Sigmoid colon (tissue), 7 donors: ENCODE measurements around the gene PRKCQ. TPM values are rescaled to one million over a fixed set of nuclear protein-coding genes. Genes with fewer than 3 reads are reported as not detected.

Experiments used
- DNase-seq: peaks from one replicate; pipeline ENCODE4 v3.0.0-alpha.2; 2019
- H3K27ac ChIP-seq, 4 donors: fragments of 200-600 bp; sonication (generic); one replicate each; pipeline ENCODE4 v1.5.1; 2016 to 2019; ENCODE audit warnings: mild to moderate bottlenecking in 1 of 4
- H3K27me3 ChIP-seq, 3 donors: fragments of 200-600 bp; sonication (generic); one replicate each; pipeline ENCODE4 v1.5.1; 2019; ENCODE audit warnings: mild to moderate bottlenecking in 1 of 3
- H3K36me3 ChIP-seq, 4 donors: fragments of 200-600 bp; sonication (generic); one replicate each; pipeline ENCODE4 v1.5.1; 2016 to 2019
- H3K4me1 ChIP-seq, 4 donors: fragments of 200-600 bp; sonication (generic); one replicate each; pipeline ENCODE4 v1.5.1; 2017 to 2019
- H3K4me3 ChIP-seq, 4 donors: fragments of 200-600 bp; sonication (generic); one replicate each; pipeline ENCODE4 v1.5.1; 2017 to 2019; ENCODE audit warnings: mild to moderate bottlenecking in 2 of 4, moderate library complexity in 1 of 4
- H3K9me3 ChIP-seq, 4 donors: fragments of 200-600 bp in 3 of 4; sonication (generic) in 3 of 4; one replicate each; pipeline versions ENCODE4 v1.5.1 to v1.6.1; 2013 to 2019
- EP300 ChIP-seq, 4 donors: sonication (generic); formaldehyde crosslinking; IDR thresholded peaks; one replicate each; pipeline ENCODE4 v1.6.1; 2017; ENCODE audit warnings: antibody characterized with exemption in 4 of 4
- POLR2A ChIP-seq, 2 donors: fragments of 450-650 bp; IDR thresholded peaks; one replicate each; pipeline ENCODE4 v1.6.1; 2016; ENCODE audit warnings: antibody characterized with exemption in 2 of 2, mild to moderate bottlenecking in 2 of 2, moderate library complexity in 2 of 2
- POLR2AphosphoS5 ChIP-seq, 4 donors: sonication (generic); formaldehyde crosslinking; IDR thresholded peaks; one replicate each; pipeline ENCODE4 v1.6.1; 2017; ENCODE audit warnings: antibody characterized with exemption in 4 of 4
- WGBS, 2 donors: extraction: QIAGEN DNeasy Blood & Tissue Kit; methylation state at CpG; one replicate each; pipeline ENCODE4 v1.1.7; 2013; 5-methylcytosine and 5-hydroxymethylcytosine counted together
- intact Hi-C: fragments of 100-400 bp; cut with DNase I; formaldehyde crosslinking; loops from one replicate; pipeline ENCODE4 v1.15.1; 2023
- polyA plus RNA-seq, 3 donors: library from polyadenylated mRNA; stranded (reverse); fragments of 200-250 nt; gene quantifications; one replicate each; pipeline ENCODE4 v1.2.3, GENCODE V29; 2013
- total RNA-seq, 4 donors: library from RNA; depleted of rRNA; stranded (reverse); fragments of >200 nt; gene quantifications; one replicate each; pipeline ENCODE4 v1.1.0, GENCODE V29; 2016
- TF ChIP-seq, protein P1 (sequence below), 4 experiments: fragments of 450-650 bp in 3 of 4; fragments of 200-600 bp in 1 of 4; IDR thresholded peaks; one replicate each; pipeline ENCODE4 v1.5.1; 2016 to 2019; ENCODE audit warnings: antibody characterized with exemption in 4 of 4, mild to moderate bottlenecking in 3 of 4, moderate library complexity in 2 of 4
- donor health status: healthy with polysubstance abuse.
- donor health status: Bipolar disorder and iron deficiency.
- donor health status: healthy.

PRKCQ gene
- total and polyA plus RNA-seq, 7 donors: 0.23 to 3.0 (median 0.81) TPM

DNA sequence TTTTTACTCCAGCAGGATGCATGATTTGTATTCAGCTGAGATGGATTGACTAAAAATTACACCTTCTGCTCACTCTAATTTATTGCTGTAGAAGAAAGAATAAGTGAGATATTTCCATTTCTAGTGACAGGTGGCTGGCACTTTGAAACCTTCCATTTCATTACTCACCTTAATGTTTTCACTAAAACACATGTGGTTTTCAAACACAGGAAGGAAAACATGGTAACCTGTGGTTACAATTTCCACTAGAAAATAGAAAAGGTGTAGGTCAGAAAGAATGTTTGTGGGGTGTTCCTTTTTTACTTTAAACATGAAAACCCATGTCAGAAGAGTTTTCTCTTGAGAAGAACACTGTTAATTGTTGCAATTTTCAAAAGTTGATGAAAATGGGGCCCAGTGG, 12.0 kb upstream of the PRKCQ start:
- intact Hi-C loops: no loop called here
- Histone ChIP-seq H3K27ac (no peak overlapping the region), H3K4me1 (no peaks in the 10 kb centered on the region), H3K9me3 (no peaks in the 10 kb centered on the region), H3K27me3 (no peaks in the 10 kb centered on the region), H3K36me3 (no peaks in the 10 kb centered on the region), H3K4me3 (no peak overlapping the region)
- TF ChIP-seq EP300 (IDR thresholded peaks at IDR 0.05) (no peak), POLR2A (IDR thresholded peaks at IDR 0.05) (no peak), POLR2AphosphoS5 (IDR thresholded peaks at IDR 0.05) (no peak)
- TF ChIP-seq, protein P1, sequence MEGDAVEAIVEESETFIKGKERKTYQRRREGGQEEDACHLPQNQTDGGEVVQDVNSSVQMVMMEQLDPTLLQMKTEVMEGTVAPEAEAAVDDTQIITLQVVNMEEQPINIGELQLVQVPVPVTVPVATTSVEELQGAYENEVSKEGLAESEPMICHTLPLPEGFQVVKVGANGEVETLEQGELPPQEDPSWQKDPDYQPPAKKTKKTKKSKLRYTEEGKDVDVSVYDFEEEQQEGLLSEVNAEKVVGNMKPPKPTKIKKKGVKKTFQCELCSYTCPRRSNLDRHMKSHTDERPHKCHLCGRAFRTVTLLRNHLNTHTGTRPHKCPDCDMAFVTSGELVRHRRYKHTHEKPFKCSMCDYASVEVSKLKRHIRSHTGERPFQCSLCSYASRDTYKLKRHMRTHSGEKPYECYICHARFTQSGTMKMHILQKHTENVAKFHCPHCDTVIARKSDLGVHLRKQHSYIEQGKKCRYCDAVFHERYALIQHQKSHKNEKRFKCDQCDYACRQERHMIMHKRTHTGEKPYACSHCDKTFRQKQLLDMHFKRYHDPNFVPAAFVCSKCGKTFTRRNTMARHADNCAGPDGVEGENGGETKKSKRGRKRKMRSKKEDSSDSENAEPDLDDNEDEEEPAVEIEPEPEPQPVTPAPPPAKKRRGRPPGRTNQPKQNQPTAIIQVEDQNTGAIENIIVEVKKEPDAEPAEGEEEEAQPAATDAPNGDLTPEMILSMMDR (IDR thresholded peaks at IDR 0.05): no peak
- no peak for DNase-seq

DNA sequence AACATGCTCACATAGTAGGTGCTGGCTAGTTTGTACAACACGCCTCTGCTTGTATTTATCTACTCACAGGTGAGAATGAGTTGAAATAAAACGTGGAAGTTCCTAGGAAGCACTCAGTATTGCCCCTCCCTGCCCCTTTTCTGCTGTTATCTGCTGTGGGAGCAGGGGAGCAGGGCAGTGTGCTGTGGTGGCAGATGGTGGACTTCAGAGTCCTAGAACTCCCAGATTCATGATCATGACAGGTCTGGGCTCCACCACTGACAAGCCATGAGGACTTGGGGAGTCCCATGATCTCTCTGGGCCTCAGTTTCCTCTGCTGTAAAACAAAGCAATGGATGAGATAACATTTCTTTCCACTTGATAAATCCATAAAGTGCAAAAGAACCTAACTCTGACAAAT, 11.6 kb upstream of the PRKCQ start:
- H3K9me3 ChIP-seq: no peaks in the 10 kb centered on the region
- no peaks in the 10 kb centered on the region for H3K27me3 ChIP-seq
- TF ChIP-seq EP300 (IDR thresholded peaks at IDR 0.05): no peak
- no peak for TF ChIP-seq POLR2A (IDR thresholded peaks at IDR 0.05)
- TF ChIP-seq POLR2AphosphoS5 (IDR thresholded peaks at IDR 0.05): no peak
- TF ChIP-seq, protein P1 (IDR thresholded peaks at IDR 0.05): no peak
- no peak overlapping the region for H3K4me3 ChIP-seq
- WGBS, 2 donors: 61 to 64% methylated on average over 2 of the region's 2 CpGs
- H3K36me3 ChIP-seq: no peaks in the 10 kb centered on the region
- H3K4me1 ChIP-seq: no peaks in the 10 kb centered on the region
- intact Hi-C loops: no loop called here
- no peak for DNase-seq
- H3K27ac ChIP-seq: no peak overlapping the region

DNA sequence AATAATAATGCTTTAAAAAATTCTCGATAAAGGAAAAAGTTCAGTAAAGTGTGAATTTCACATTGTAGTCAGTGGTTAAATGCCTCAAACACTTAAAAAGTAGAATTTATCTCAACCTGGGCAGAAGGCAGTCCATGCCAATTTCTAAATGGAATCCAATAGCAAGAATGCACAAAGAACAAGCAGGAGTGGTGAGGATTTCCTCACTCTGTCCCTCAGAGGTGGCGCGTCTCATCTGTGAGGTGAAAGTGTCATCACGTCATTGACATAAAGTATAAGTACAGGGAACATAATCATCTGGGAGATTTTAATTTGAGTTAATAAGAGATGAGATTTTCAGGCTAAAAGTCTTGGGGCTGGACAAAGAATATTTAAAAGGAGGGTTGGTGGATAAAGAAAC, 10.0 kb upstream of the PRKCQ start:
- Histone ChIP-seq H3K27ac (no peak overlapping the region), H3K36me3 (no peaks in the 10 kb centered on the region), H3K4me3 (no peak overlapping the region), H3K27me3 (no peaks in the 10 kb centered on the region), H3K4me1 (no peaks in the 10 kb centered on the region), H3K9me3 (no peaks in the 10 kb centered on the region)
- DNase-seq: no peak
- intact Hi-C loops: no loop called here
- 96 to 97% methylated on average over 4 of the region's 4 CpGs for WGBS, 2 donors
- TF ChIP-seq POLR2A (IDR thresholded peaks at IDR 0.05): no peak

DNA sequence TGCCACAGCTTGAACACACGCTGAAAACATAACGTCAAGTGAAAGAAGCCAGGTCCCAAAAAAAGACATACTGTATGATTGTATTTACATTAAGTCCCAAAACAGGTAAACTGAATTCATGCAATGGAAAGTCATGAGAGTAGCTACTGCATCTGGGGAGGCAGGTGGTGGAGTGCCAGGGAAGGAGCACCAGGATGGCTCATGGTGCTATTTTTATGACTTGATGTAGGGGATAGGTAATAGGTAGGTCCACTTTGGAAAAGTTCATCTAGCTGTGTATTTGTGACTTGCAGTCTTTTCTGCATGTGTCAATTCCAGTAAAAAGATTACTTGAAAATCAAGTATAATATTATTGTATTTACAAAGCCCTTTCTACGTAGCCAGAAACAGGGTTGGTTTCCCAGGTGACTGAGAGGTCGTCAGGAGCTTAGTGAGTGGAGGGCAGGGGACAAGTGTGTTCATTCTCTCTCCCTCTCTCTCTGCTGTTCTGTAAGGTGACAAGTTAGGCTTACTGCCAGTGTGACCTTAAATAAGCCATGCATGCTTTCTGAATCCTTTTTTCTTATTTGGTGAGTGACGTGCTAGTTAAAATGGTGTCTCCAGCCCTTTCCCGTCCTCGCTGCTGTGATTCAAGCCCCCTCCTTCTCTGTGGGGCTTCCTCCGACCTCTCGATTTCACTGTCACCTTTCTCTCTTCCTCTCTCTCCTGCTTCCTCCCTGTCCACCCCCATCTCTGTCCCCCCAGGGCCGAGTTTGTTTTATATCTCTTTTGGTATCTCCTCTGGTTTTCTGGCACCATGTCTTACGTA, 9.4 kb upstream of the PRKCQ start:
- Histone ChIP-seq H3K27ac (no peak overlapping the region), H3K4me3 (no peak overlapping the region), H3K9me3 (no peaks in the 10 kb centered on the region), H3K4me1 (no peaks in the 10 kb centered on the region), H3K27me3 (no peaks in the 10 kb centered on the region), H3K36me3 (no peaks in the 10 kb centered on the region)
- no peak for TF ChIP-seq POLR2A (IDR thresholded peaks at IDR 0.05)
- no peak for TF ChIP-seq EP300 (IDR thresholded peaks at IDR 0.05)
- no peak for TF ChIP-seq POLR2AphosphoS5 (IDR thresholded peaks at IDR 0.05)
- TF ChIP-seq, protein P1 (IDR thresholded peaks at IDR 0.05): no peak
- intact Hi-C loops: loop anchor here (10.0 kb wide), 1 partner anchor 825 kb away; the partner anchor contains the start of gene SFMBT2
- no peak for DNase-seq
- WGBS, 2 donors: 78 to 87% methylated on average over 11 of the region's 11 CpGs

DNA sequence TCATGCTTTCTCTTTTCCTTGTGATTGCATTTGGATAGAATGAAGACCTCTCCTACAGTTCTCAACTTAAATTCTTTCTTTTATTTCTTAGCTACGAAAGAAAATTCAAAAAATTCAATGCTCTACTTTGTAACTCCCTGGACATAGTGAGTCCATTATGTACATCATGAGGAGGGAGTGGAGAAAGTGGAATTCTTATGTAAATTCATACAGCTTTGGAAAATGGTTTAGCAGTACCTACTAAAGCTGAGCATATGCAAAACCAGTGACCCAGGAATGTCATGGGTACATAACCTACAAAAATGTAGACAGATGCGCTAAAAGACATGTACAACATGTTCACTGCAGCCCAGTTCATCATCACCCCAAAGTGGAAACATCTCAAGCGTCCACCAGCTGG, 8.8 kb upstream of the PRKCQ start:
- intact Hi-C loops: loop anchor here (10.0 kb wide), 1 partner anchor 826 kb away; the partner anchor contains the start of gene SFMBT2
- WGBS, 2 donors: 94% methylated on average over 3 of the region's 3 CpGs

More for the DNA sequence above, 8.8 kb upstream of the PRKCQ start:
- no peak for DNase-seq
- Histone ChIP-seq H3K9me3 (no peaks in the 10 kb centered on the region), H3K4me1 (no peaks in the 10 kb centered on the region), H3K27me3 (no peaks in the 10 kb centered on the region), H3K27ac (no peak overlapping the region), H3K36me3 (no peaks in the 10 kb centered on the region), H3K4me3 (no peak overlapping the region)
- TF ChIP-seq POLR2A (IDR thresholded peaks at IDR 0.05): no peak
- no peak for TF ChIP-seq POLR2AphosphoS5 (IDR thresholded peaks at IDR 0.05)
- TF ChIP-seq, protein P1 (IDR thresholded peaks at IDR 0.05): no peak
- TF ChIP-seq EP300 (IDR thresholded peaks at IDR 0.05): no peak
